Heart right ventricle (tissue), 16 donors: ENCODE data around the gene CAND2. TPM values are rescaled to one million over a fixed set of nuclear protein-coding genes. Genes with fewer than 3 reads are reported as not detected.
A peak's percentile ranks its signal among the peaks of the same experiment; 100 is the strongest.

Source experiments
- ATAC-seq, 8 donors: fragments of 200-7000 bp; cut with Tn5 transposase; one replicate each; pipeline ENCODE4 v1.9.1; 2020; ENCODE audit warnings: mild to moderate bottlenecking in 8 of 8, moderate library complexity in 8 of 8, moderate number of reproducible peaks in 1 of 8
- DNase-seq, 2 donors: peaks; one replicate each; pipeline ENCODE4 v3.0.0-alpha.2; 2020
- H3K27ac ChIP-seq, 10 donors: fragments of 200-600 bp; sonication (generic) in 2 of 10; one replicate each; pipeline versions ENCODE4 v1.5.0 to v1.8.0; 2020 to 2022; ENCODE audit warnings: mild to moderate bottlenecking in 3 of 10
- H3K27me3 ChIP-seq, 7 donors: fragments of 200-600 bp; one replicate each; pipeline ENCODE4 v1.8.0; 2021 to 2022; ENCODE audit warnings: mild to moderate bottlenecking in 2 of 7
- H3K36me3 ChIP-seq, 9 donors: fragments of 200-600 bp; sonication (generic) in 1 of 9; one replicate each; pipeline versions ENCODE4 v1.5.0 to v1.8.0; 2020 to 2022; ENCODE audit warnings: mild to moderate bottlenecking in 2 of 9
- H3K4me1 ChIP-seq, 9 donors: fragments of 200-600 bp; sonication (generic) in 1 of 9; one replicate each; pipeline versions ENCODE4 v1.5.0 to v1.8.0; 2020 to 2022; ENCODE audit warnings: mild to moderate bottlenecking in 4 of 9
- H3K4me3 ChIP-seq, 10 donors: fragments of 200-600 bp; sonication (generic) in 2 of 10; one replicate each; pipeline versions ENCODE4 v1.5.0 to v1.8.0; 2020 to 2022; ENCODE audit warnings: mild to moderate bottlenecking in 7 of 10, moderate library complexity in 2 of 10
- H3K9me3 ChIP-seq, 11 donors: fragments of 200-600 bp in 10 of 11; sonication (generic) in 2 of 11; one replicate each; pipeline versions ENCODE4 v1.5.0 to v1.8.0; 2013 to 2022; ENCODE audit warnings: mild to moderate bottlenecking in 2 of 11, control low read depth in 1 of 11, moderate library complexity in 1 of 11
- WGBS, 2 donors: extraction: QIAGEN DNeasy Blood & Tissue Kit; methylation state at CpG; one replicate each; pipeline ENCODE4 v1.1.7; 2013; ENCODE audit warnings: inconsistent platforms in 1 of 2; 5-methylcytosine and 5-hydroxymethylcytosine counted together
- intact Hi-C, 10 donors: fragments of 100-400 bp; cut with DNase I; formaldehyde crosslinking; loops; one replicate each; pipeline versions ENCODE4 v1.11.1 to v1.14.2; 2022
- polyA plus RNA-seq, 2 donors: library from polyadenylated mRNA; stranded (reverse); fragments of 200-250 nt; gene quantifications; one replicate each; pipeline ENCODE4 v1.2.3, GENCODE V29; 2013
- total RNA-seq, 10 donors: library from RNA; stranded (reverse); fragmentation: NEBNext Ultra II Directional in 3 of 10; extraction: Animal tissue kit (Norgen Biotek cat#: 25700) in 3 of 10; gene quantifications; one replicate each; pipeline versions ENCODE4 v1.2.1 to v1.2.4, GENCODE V29; 2021 to 2023
- TF ChIP-seq, protein P1 (sequence below), 9 donors: fragments of 200-600 bp; sonication (generic) in 2 of 9; IDR thresholded peaks; one replicate each; pipeline versions ENCODE4 v1.5.0 to v1.8.0; 2021 to 2022; ENCODE audit warnings: antibody characterized with exemption in 9 of 9, mild to moderate bottlenecking in 5 of 9, moderate library complexity in 1 of 9
- donor health status: Arrhythmogenic right ventricular cardiomyopathy.
- donor health status: ischemic (EF 13 %, LVEDD 7.1; RV severe dilation, severe dysfunction).
- donor health status: healthy with polysubstance abuse.
- donor health status: DM: no; HTN: yes; CAD: no.
- donor health status: DM: no; HTN: no; CAD: no.
- donor health status: ischemic (EF 25% LVEDD 6.9; RV normal size, moderate dysfunction).
- donor health status: ischemic (EF 25% LVEDD 5.7; RV mildly dilated, moderate dysfunction).
- donor health status: healthy.
- donor health status: DM: yes; HTN: yes; CAD: no.
- donor health status: Ischemic cardiomyopathy.
- donor health status: ischemic (EF 35%, LVEDD 5.7; RV mildly dilated, moderate dysfunction).
- donor health status: nonischemic (EF 11% LVEDD 7.7; RV severe dilation, severe dysfunction).
- donor health status: DM: yes; HTN: yes; CAD: no.
- donor health status: PGD.
- donor health status: ischemic (EF 29% LVEDD 5.4; RV normal size, mild dysfunction).
- donor health status: nonischemic (EF 23%, LVEDD 6.1; RV moderate dilation, normal function).

The CAND2 gene
- total and polyA plus RNA-seq, 12 donors = 9.2 to 99.0 (median 63.1) TPM

GRCh38 chr3:12862387-12862786 is 65.9 kb downstream of the CAND2 start:
- no peak overlapping the region for H3K4me3 ChIP-seq
- intact Hi-C loops = loop anchor here in 3 of 10 donors (2.0 to 10.0 kb wide), 3 partner anchors 70 to 782 kb away; no protein-coding TSS in a partner anchor
- H3K27ac ChIP-seq = no peak overlapping the region
- ATAC-seq (no peak), DNase-seq (no peak)
- WGBS, 2 donors = 90 to 92% methylated on average over 8 of the region's 8 CpGs
- H3K4me1 ChIP-seq = peaks cover 0 to 12% (median 0%) of the 10 kb centered on the region in 9 donors
- no peaks in the 10 kb centered on the region for H3K36me3 ChIP-seq
- no peaks in the 10 kb centered on the region for H3K27me3 ChIP-seq
- TF ChIP-seq, protein P1, sequence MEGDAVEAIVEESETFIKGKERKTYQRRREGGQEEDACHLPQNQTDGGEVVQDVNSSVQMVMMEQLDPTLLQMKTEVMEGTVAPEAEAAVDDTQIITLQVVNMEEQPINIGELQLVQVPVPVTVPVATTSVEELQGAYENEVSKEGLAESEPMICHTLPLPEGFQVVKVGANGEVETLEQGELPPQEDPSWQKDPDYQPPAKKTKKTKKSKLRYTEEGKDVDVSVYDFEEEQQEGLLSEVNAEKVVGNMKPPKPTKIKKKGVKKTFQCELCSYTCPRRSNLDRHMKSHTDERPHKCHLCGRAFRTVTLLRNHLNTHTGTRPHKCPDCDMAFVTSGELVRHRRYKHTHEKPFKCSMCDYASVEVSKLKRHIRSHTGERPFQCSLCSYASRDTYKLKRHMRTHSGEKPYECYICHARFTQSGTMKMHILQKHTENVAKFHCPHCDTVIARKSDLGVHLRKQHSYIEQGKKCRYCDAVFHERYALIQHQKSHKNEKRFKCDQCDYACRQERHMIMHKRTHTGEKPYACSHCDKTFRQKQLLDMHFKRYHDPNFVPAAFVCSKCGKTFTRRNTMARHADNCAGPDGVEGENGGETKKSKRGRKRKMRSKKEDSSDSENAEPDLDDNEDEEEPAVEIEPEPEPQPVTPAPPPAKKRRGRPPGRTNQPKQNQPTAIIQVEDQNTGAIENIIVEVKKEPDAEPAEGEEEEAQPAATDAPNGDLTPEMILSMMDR (IDR thresholded peaks at IDR 0.05) = no peak
- H3K9me3 ChIP-seq = peaks cover 0 to 14% (median 3%) of the 10 kb centered on the region in 11 donors

DNA sequence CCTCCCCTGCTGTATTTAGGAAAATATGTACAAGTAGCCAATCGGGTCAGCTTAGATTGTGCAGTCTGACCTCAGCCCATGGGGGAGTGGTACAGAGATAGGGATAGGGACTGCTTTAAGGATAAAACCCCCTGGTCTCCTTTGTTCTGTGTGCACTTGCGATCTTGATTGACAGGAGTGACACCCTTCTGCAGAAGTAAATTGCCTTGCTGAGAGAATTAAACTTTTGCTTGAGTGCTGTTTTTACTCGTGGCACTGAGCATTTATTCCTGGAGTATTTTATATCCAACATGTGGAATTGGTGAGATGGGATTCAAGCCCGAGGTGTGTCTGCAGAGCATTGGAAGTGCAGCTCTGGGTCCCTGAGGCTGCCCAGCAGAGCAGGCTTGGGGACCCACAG is 68.8 kb downstream of the CAND2 start:
- peaks cover 0 to 14% (median 3%) of the 10 kb centered on the region in 11 donors for H3K9me3 ChIP-seq
- TF ChIP-seq, protein P1 (IDR thresholded peaks at IDR 0.05) = no peak
- DNase-seq = no peak
- intact Hi-C loops = loop anchor here in 9 of 10 donors (5.0 to 10.0 kb wide), 5 partner anchors 117 to 780 kb away; no protein-coding TSS in a partner anchor
- no peak for ATAC-seq
- H3K27ac ChIP-seq = no peak overlapping the region
- H3K36me3 ChIP-seq = no peaks in the 10 kb centered on the region
- H3K4me1 ChIP-seq = peaks cover 0 to 15% (median 11%) of the 10 kb centered on the region in 9 donors
- peaks cover 0 to 16% (median 0%) of the 10 kb centered on the region in 7 donors for H3K27me3 ChIP-seq
- WGBS, 2 donors = 89 to 94% methylated on average over 4 of the region's 4 CpGs
- H3K4me3 ChIP-seq = no peak overlapping the region

GRCh38 chr3:12866836-12867235 is 70.4 kb downstream of the CAND2 start:
- intact Hi-C loops = loop anchor here in 9 of 10 donors (5.0 to 10.0 kb wide), 5 partner anchors 115 to 778 kb away; no protein-coding TSS in a partner anchor
- WGBS, 2 donors = 86 to 88% methylated on average over 6 of the region's 6 CpGs
- no peak overlapping the region for H3K27ac ChIP-seq
- H3K27me3 ChIP-seq = peaks cover 0 to 16% (median 0%) of the 10 kb centered on the region in 7 donors
- DNase-seq = no peak
- no peaks in the 10 kb centered on the region for H3K36me3 ChIP-seq
- no peak overlapping the region for H3K4me3 ChIP-seq
- H3K4me1 ChIP-seq = peaks cover 0 to 15% (median 11%) of the 10 kb centered on the region in 9 donors
- TF ChIP-seq, protein P1 (IDR thresholded peaks at IDR 0.05) = no peak
- peaks cover 0 to 14% (median 3%) of the 10 kb centered on the region in 11 donors for H3K9me3 ChIP-seq
- ATAC-seq = no peak

GRCh38 chr3:12868039-12869034 is 71.9 kb downstream of the CAND2 start:
- Histone ChIP-seq H3K4me1 (peaks cover 0 to 15% (median 11%) of the 10 kb centered on the region in 9 donors), H3K27me3 (peaks cover 0 to 16% (median 0%) of the 10 kb centered on the region in 7 donors), H3K9me3 (peaks cover 0 to 14% (median 3%) of the 10 kb centered on the region in 11 donors), H3K27ac (no peak overlapping the region), H3K4me3 (peak overlapping the region in 8 of 10 donors; percentile 14 to 42 (median 32)), H3K36me3 (no peaks in the 10 kb centered on the region)
- DNase-seq (peak; percentile 83 to 85), ATAC-seq (peak; percentile 86 to 95 (median 94))
- TF ChIP-seq, protein P1 (IDR thresholded peaks at IDR 0.05) = peak; percentile 87 to 97 (median 92)
- intact Hi-C loops = loop anchor here in 9 of 10 donors (1.0 to 10.0 kb wide), 10 partner anchors 22 to 776 kb away; no protein-coding TSS in a partner anchor
- 30 to 34% methylated on average over 45 of the region's 45 CpGs for WGBS, 2 donors
